GM19238 (cell line): ENCODE results near the gene RBM17.
"Not testable (repeated sequence)": the region's sequence is repeated elsewhere in the genome, so short reads cannot be mapped to it uniquely, and the experiment has no call there.

ENCODE experiments used
- DNase-seq: peaks from one replicate; pipeline ENCODE4 v3.0.0; 2011; ENCODE audit warnings: low spot score; ENCODE audit not compliant: insufficient read length

RBM17 gene

DNA sequence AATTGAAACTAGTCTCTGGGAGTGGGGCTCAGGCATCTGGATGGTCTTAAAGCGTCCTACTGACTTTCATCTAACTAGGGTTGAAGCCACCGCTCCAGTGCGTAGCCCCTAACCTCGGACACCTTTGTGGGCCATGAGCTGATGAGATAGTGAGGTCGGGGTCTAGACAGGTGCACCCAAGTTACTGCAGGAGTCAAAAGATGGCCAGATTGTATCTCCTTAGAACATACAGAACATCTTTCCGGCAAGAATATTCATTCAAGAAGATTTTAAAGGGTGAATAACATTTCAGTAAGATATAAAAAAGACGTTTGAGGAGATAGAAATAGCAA lies 20.6 kb downstream of the RBM17 start:
- no peak for DNase-seq

DNA sequence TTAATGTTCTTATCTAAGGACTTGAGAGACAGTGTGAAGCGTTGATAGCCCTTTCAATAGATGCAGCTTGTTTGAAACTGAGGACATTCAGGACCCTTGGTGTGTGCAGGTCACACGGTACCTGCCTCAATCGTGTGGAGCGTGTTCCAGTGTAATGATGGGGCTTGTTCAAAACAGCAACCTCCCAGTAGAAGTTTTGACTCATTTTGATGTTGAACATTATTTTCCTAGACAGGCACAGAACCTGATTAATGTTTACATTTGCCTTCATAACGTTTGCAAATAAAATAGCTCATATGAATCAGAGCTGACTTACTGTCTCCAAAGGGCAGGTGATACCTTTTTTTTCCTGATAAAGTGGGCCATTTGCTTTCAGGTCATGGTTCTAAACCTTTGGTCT lies 21.3 kb downstream of the RBM17 start:
- no peak for DNase-seq

- DNase-seq = no peak
Measured at GRCh38 chr10:6112893-6113292, 24.1 kb downstream of the RBM17 start.

- DNase-seq = no peak
Measured at GRCh38 chr10:6114299-6114698, 25.5 kb downstream of the RBM17 start.

GRCh38 chr10:6114805-6115341 lies 26.0 kb downstream of the RBM17 start:
- no peak for DNase-seq

- no peak for DNase-seq
Measured at GRCh38 chr10:6115411-6115810, 26.6 kb downstream of the RBM17 start.

GRCh38 chr10:6115824-6116350 lies 27.1 kb downstream of the RBM17 start:
- no peak for DNase-seq

DNA sequence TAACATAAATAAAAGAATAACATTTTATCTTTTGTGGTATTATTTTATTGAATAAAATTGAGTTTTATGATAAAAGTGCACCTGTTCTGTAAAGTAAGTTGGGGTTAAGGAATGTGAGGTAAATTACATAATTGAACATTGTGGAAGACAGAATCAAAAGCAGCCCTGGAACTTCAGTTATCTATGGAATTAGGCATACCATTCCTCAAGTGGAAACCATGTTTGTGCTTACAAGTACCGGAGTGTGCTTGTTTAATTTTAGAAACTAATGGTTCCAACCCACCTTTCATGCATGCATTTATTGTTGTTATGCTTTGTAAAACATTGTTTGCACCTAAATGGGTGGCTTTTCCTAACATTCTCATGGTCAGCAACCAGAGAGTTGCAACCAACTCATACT lies 28.0 kb downstream of the RBM17 start:
- DNase-seq = no peak

GRCh38 chr10:6117711-6118110 lies 28.9 kb downstream of the RBM17 start:
- no peak for DNase-seq

DNA sequence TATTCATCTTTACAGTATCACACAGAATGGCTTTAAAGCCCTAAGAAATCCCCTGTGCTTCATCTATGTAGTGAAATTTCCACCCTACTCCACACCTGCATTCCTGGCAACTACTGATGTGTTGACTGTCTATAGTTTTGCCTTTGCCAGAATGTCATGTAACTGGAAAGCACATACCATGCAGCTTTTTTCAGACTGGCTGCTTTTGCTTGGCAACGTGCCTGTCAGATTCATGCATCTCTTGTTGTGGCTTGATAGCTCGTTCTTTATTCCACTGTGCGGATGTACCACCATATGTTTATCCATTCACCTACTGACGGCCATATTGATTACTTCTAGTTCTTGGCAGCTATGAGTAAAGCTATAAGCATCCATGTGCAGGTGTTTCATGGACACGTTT lies 30.6 kb downstream of the RBM17 start:
- no peak for DNase-seq

GRCh38 chr10:6119962-6120361 lies 31.1 kb downstream of the RBM17 start:
- DNase-seq = no peak

GRCh38 chr10:6120691-6121090 lies 31.9 kb downstream of the RBM17 start:
- no peak for DNase-seq

GRCh38 chr10:6121146-6121545 lies 32.3 kb downstream of the RBM17 start:
- no peak for DNase-seq

GRCh38 chr10:6123532-6123931 lies 34.7 kb downstream of the RBM17 start:
- DNase-seq = no peak

GRCh38 chr10:6124666-6125065 lies 35.8 kb downstream of the RBM17 start:
- no peak for DNase-seq

- DNase-seq = not testable (repeated sequence)
Measured at GRCh38 chr10:6127461-6127860, 38.6 kb downstream of the RBM17 start.

- no peak for DNase-seq
Measured at GRCh38 chr10:6128087-6128486, 39.3 kb downstream of the RBM17 start.

- no peak for DNase-seq
Measured at GRCh38 chr10:6128591-6129251, 39.9 kb downstream of the RBM17 start.

DNA sequence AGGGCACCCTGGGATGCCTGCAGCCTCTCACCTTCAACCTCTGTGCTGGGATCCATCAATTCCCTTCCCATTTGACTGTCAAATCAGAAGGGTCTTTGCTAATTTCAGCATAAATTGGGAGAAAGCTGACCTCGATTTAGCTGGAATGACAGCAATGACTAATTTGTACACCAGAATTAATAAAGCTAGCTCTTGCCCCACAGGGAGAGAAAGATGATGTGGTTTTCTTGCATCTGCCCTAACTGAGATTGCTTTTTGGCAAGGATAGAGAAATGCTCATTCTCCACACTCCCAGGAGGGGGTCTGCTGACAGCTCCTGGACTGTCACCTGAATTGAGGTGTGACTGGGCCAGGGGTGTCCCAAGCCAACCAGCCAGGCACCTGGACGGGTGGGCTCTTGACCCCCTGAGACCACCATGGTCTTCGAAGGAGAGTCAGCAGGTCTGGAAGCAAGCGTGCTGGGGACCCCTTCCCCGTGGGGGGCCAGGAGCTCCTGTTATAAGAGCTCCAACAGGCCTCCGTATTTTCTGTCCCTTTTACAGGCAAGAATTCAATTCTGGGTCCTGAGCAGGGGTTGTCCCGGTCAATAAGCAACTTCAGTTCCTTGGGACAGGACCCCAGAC lies 42.1 kb downstream of the RBM17 start:
- DNase-seq = no peak

- DNase-seq = no peak
Measured at GRCh38 chr10:6133331-6134098, 44.7 kb downstream of the RBM17 start.

DNA sequence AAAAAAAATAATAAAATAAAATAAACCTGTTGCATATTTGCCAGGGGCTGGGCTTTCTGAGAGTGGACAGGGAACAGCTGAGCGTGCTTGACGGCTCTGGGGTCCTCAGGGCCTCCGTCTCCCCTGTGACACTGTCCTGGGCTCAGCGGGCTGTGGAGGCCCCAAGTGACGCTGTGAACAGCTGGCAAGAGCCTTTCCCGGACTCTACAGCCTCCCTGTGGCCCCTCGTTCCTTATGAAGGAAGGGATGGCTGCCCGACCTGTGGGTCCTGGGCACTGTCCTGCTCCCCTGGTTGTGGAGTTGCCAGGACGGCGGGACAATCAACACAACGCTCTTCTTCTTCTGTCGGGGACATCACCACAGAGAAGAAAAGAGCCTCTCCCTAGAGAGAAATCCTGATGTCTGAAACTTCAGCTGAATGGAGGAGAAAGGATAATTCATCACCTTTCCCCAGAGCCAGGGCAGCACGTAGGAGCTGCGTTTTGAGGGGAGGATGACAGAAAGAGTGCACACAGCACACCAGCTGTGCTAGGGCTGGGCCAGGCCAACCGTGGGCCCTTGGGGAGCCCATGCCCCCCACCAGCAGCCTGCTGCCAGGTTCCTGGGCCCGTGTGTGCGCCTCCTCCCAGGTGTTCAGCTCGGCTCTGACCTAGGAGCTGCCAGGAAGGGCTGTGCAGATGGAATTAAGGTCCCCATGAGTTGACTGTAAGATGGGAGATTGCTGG lies 45.4 kb downstream of the RBM17 start:
- DNase-seq = no peak

- no peak for DNase-seq
Measured at GRCh38 chr10:6135039-6135438, 46.2 kb downstream of the RBM17 start.
